NCI-H1417 treated with DMSO at 0.1 percent for 48 hours (cell line): ENCODE measurements around the gene GNAI1.

ENCODE experiments used
- DNase-seq: peaks from one replicate; lab custom pipeline; 2025; lab: John Stamatoyannopoulos, UW

The GNAI1 gene

DNA sequence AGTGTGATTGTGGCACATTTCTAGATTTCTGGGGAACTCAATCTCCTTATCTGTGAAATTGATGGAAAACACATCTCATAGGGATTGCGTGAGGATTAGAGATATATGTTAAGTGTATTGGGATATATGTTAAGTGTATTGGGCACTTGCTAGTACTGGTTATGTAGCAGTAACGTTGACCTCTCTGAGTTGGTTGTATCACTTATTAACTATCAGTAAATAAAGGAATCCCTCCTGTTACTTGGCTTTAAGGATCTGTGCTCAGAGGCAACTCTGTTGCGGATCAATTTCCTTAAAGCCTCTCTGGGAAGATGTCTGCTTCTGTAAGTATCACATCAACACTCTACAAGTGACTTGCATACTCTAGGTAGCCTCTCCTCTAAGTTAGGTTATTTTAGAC is 25.2 kb downstream of the GNAI1 start:
- no peak for DNase-seq

DNA sequence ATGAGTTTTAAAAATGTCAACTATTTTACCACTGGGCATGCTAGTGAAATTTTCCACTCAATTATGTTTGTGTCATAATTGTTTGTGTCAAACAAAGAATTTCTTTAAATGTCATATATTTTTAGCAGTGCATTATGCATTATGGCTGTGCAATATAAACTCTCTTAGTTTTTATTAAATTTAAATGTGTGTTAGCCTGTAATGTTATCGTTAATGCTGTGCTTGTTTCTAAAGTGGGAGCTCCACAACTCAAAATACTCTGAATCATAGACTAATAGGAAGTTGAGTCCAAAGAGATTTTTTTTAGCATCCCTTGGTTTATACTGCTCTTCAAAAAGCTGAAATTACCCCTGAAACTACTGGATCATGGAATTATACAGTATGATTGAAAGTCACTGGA is 26.8 kb downstream of the GNAI1 start:
- DNase-seq = no peak

DNA sequence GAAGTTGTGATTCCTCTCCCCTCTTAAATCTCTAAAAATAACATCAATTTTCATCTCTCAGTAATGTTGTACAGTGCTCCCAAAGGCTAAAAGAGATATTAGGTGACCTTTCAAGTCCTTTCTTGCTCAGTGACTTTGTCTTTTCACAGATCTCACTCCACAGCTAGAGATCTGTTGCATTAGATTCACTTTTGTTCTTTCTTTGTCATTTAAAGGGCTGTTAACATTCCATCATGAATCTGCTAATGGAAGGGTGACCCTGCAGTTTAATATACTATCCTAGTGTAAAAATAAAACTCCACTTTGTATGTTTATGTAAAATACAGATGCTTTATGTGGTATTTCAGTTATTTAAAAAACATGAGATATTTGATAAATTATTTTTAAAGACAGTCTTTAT is 30.5 kb downstream of the GNAI1 start:
- no peak for DNase-seq

DNA sequence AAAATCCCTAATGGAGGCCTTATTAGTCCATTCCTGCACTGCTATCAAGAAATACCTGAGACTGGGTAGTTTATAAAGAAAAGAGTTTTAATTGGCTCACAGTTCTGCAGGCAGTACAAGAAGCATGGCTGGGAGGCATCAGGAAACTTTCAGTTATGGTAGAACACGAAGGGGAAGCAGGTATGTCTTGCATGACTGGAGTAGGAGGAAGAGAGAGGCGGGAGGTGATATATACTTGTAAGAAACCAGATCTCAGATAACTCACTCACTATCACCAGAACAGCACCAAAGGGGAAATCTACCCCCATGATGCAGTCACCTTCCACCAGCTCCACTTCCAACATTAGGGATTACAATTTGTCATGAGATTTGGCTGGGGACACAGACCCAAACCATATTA is 35.8 kb downstream of the GNAI1 start:
- no peak for DNase-seq

DNA sequence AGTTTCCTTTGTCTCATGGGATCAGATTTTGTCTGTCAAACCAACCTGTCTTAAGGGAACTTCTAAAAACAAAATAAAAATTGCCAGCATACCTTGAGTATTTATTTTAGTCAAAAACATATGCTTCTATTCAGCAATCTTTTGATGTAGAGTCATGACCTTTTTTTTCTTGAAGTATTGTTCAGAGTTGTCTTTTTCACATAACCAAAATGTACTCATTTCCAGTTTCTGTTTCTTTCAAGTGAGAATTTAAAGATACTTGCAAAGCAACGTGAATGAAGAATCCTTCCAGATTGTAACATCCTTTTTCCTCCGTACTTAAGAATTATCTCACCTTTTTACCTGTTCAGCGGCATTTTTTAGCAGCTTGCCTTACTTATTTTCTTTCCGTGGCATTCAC is 37.8 kb downstream of the GNAI1 start:
- no peak for DNase-seq

DNA sequence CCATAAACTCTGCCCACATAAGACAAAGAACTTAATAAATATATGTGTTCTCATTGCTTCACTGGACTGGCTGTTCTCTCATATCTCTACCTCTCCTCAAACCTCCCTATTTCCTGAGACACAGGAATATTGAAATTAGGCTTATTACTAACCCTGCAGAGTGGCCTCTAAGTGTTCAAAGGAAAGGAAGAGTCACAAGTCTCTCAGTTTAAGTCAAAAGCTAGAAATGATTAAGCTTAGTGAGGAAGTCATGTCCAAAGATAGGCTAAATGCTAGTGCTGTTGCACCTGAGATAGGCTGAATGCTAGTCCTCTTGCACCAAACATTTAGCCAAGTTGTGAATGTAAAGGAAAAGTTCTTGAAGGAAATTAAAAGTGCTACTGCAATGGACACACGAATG is 41.1 kb downstream of the GNAI1 start:
- DNase-seq = no peak

DNA sequence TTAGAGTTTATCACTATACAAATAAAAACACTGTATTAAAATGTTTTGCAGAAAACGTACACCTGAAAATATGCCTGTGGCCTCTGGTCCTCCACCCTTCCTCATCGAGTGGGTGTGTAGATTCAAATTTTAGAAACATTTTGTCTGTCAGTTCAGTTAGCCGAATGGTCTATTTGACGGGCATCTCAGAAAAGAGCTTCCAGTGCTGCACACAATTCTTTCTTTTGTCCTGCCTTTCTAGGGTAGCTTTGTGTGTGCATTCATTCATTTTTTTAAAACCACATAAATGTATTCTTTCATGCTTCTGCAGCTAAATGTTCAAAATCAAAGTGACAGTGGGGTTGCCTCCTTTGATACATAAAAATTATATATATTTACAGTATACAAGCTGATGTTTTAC is 46.8 kb downstream of the GNAI1 start:
- DNase-seq = no peak

DNA sequence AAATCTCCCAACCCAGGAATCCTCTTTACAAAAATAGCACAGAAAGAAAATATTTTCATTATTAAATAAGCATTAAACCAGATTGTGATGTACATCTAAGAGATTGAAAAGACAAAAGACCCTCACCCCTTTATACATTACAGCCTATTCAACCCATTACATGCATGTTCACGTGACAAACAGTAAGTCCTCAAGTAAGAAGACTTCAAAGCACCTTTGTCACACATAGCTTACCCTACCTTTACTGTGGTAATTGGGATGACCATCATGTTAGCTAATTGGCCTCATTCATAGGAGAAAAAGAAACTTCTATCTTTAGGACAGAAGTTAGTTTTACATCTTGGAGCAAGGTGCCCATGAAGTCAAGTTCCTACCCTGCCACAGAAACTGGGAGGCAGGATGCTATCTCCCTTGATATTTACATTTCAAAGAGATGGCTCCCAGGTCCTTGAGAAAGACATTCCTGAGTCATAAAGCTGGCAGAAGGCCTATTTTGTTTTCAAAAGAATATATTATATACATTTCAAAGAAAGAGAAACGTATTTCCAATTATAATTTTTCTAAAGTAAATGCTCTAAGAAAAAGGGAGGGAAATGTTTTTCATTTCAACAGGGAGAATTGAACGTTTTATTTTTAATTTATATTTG is 48.1 kb downstream of the GNAI1 start:
- DNase-seq = no peak

DNA sequence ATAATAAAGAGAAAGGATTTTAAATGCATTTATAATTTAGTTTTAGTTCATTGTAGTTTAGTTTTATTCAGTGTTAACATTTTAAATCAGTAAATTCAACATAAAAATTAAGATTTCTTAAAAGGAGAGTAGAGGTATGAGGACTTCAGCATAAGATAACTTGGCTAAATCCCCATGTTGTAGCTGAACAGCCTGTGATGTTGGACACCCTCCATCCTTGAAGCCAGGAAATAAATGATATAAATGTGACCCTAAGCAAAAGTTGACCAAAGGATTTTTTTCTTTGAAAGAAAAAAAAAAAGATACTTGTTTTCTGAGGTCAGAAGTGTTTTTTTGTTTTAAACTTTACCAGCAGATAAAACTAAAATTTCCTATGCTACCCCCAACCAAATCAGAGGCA is 48.7 kb downstream of the GNAI1 start:
- no peak for DNase-seq

DNA sequence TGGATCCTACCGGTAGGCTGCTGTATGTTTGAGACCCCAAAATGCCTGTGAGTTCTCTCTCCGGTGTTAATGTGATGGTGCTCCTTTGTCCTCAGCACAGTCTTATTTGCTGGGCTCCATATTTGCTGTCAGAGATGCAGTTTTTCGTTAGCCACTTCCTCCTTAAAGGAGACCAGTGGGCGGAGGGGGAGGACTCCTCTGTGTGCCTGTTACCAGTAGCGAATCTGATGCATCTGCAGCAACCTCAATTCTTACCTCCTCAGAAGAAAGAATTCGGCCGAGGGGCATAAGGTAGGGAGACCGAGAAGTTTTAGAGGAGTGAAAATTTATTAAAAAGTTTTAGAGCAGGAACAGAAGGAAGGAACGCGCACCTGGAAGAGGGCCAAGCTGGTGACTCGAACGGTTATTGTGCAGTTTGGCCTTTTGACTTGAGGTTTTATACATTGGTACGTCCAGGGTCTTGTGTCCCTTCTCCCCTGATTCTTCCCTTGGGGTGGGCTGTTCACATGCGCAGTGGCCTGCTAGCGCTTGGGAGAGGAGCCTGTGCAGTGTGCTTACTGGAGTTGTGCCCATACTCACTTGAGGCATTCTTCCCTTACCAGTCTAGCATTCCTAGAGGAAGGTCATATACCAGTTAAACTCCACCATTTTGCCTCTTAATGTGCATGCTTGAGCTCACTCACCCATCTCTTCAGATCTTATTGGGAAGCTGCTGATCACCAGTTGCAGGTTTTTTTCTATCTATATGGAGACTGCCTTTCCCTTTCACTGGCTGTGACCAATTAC is 49.5 kb downstream of the GNAI1 start:
- DNase-seq = no peak

DNA sequence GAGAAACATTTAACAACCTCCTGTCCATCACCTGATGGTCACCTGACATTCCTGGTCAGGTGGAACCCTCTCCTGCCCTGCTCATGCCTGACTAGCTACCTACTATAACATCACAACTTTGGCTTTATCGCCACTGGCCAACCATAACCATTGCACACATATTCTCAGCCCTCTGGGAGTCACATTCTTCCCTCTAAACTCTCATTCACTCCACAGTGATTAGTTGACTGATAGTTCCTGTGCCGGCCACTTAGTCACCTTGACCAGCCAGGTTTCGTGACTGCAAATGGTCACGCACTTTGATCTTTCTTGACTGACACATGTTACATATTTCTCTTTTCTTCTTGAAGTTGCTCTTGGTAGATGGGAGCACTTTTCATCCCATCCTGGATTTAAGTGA is 50.1 kb downstream of the GNAI1 start:
- no peak for DNase-seq

DNA sequence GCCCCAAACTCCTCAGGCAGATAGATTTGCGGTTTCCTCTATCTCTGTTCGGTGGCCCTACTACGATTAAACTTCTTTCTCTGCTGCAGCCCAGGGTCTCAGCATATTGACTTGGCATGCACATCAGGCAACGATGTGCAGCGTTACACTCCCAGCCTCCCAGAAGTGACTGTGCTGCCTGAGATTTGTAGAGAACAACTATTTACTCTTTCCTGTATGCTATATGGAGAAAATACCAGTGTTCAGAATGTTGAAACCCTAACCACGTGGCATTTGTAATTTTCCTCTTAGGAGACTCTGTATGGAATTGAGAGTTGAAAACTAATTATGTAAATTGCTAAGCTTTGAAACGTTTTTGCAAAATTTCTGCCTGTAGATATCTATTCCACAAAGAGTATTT is 50.9 kb downstream of the GNAI1 start:
- DNase-seq = no peak

DNA sequence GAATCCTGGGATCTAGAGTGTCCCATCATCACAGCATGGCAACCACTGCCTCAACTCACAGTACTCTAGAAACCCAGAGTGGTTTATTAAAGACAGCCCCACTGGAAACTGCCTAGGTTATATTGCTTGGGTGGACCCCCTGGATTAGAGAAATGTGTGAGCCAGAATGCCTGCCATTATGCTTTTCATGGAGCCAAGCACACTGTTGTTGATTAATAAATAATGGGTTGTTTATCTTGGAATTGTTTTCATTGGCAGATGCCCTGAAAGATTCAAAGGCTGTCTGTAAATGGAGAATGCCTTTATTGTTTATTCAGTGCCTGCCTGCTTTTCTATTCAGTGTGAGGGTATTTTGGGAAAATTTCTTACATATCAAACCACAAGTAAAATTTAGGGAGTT is 52.1 kb downstream of the GNAI1 start:
- DNase-seq = no peak

DNA sequence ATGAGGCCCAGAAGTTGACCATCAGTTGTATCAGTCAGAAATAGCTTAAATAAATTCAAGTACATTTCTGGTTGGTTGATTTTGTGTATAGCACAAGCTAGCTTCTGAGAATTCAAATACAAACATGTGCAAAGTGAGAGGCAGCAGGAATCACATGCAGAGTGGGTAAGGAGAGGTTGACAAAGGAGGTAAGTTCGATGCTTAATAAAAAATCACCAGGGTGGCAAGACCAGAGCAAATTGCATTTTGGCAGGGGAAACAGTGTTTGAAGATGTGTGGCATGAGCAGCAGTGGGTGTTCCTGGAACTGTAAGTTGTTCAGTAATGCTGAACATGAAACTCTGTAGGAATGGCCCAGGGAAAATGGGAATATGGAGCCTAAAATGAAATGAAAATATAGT is 52.6 kb downstream of the GNAI1 start:
- no peak for DNase-seq

DNA sequence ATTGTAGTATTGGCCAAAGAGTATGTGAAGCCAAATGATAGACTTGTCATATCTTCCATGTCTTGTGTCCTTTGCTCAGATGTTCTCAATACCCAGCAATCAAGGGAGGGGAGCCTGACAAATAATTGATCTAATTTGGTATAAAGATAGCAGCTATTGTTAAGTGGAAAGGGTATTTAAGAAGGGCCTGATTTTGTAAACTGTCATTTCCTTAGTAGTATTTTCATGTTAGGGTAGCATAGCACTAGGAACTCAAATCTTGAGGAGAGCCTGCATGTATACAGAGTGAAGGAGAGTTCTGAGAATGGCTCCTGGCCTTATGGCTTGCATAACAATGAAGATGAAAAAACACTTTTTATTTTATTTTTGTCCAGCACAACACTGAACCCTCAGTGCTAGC is 53.1 kb downstream of the GNAI1 start:
- DNase-seq = no peak

DNA sequence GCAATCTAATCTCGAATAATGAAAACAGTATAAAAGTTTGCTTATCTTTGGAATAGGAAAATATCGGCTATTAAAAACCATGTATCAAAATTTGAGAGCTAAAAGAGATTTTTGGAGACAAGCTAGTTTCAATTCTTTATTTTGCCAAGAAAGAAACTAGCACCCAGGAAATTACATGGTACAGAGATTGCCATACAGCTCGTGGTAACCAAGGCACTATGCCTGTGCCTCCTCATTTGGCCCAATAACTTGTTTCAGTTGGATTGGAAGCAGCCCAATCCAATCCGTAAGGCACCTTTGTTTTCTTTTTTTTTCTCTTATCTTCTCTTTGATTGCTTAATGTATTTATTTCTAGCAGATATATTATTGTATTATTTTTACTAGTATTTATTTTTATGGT is 55.0 kb downstream of the GNAI1 start:
- DNase-seq = no peak

DNA sequence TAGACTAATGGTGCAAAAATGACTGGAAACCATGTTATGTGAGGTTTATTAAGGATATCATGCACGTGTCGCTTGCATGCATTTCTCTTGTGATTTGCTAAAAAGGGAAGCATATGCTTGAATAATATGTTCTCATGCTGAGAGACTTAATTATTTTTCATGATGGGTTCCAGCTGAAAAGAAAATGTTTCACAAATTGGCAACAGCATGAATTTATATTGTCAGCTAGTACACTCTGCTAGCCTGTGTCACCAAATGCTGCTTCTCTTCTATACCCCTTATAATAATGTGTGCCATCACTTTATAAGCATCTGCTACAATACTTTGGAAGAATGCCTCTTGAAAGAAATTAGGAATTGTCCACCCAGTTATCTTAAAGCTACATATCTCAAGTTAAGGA is 63.0 kb downstream of the GNAI1 start:
- DNase-seq = no peak

DNA sequence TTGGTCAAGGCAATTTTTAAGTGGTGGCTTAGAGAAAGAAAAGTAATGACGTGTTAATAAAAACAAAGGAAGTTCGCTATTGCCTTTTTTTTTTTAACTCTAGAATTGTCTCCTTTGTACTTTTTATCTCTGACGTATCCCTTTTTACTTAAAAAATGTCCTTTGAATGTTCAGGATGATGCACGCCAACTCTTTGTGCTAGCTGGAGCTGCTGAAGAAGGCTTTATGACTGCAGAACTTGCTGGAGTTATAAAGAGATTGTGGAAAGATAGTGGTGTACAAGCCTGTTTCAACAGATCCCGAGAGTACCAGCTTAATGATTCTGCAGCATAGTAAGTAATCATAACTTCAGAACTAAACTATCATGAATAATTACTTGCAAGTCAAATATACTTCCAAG is 64.4 kb downstream of the GNAI1 start:
- DNase-seq = no peak

DNA sequence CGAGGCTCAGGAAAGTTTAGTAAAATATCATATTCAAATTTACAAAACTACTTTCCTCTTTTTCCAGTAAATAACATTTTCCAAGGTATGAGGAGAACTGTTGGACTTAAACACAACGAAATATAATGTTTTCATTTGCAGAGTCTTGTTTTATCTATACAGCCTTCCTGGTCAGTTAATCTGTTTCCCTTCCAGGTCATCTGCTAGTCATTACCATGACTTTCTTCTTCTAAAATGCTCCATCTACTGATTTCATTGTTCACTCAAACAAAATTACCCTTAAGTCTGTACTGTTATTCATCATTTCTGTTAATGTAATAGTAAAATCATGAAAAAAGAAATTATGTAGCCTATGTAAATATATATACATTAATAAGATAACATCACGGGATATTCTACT is 69.8 kb downstream of the GNAI1 start:
- no peak for DNase-seq

DNA sequence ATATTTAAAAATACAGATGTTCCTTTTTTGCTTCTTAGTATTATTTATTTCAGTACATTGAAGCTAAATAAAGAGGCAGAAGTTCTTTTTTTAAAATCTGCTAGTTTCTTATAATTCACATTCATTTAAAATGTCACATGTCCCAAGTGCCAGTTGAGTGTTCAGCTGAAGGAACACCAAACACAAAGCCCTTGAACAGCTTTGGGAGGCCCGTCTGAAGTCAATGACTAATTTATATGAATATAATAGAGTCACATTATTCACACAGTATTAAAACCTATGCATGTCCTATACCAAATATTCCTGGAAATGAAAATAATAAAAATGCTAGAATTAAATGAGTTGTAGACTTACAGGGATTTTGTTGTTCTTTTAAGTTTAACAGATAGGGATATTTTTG is 70.3 kb downstream of the GNAI1 start:
- DNase-seq = no peak

DNA sequence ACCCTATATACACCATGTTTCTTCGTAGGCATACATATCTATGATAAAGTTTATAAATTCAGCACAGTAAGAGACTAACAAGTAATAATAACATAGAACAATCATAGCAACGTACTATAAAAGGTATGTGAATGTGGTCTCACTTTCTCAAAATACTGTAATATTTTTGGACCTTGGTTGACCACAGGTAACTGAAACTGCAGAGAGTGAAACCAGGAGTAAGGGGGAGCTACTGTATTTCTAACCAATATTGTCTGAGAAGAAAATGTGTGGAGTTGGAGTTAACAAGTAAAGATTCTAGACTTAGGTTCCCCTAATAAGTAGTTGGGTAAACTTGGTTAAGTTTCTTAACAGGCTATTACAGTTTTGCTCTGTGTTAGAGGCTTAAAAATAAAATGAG is 72.1 kb downstream of the GNAI1 start:
- DNase-seq = no peak

DNA sequence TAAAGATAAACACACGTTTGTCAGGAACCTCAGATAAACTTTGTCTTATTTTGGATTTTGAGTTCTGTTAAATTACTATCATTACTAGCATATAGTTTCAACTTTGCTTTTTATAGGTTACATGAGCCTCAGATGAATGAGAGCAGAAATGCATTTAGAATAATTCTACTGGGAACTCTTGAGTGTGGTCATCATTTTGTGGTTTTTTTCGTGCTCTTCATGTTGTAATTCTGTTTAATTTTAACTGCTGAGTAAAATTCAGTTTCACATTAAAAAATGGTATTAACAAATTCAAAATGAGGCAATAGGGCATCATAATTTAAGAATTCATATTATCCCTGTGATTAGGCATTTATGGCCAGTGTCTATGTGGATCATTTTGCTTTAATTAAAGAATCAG is 72.9 kb downstream of the GNAI1 start:
- DNase-seq = no peak

DNA sequence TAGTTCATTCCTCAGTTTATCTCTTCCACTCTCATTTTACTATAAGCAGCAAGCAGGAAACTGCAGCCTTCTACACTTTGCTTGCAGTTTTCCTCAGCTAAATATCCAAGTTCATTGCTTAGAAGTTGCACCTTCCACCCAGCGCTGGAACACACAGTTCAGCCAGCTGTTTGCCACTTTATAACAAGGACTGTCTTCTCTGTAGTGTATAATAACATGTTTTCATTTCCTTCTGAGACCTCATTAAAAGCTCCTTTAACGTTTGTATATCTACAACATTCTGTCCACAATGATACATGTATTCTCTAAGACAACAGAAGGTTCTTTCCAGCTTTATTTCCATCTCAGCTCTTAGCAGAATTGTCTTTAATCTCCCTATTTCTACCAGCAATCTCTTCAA is 74.1 kb downstream of the GNAI1 start:
- DNase-seq = no peak

DNA sequence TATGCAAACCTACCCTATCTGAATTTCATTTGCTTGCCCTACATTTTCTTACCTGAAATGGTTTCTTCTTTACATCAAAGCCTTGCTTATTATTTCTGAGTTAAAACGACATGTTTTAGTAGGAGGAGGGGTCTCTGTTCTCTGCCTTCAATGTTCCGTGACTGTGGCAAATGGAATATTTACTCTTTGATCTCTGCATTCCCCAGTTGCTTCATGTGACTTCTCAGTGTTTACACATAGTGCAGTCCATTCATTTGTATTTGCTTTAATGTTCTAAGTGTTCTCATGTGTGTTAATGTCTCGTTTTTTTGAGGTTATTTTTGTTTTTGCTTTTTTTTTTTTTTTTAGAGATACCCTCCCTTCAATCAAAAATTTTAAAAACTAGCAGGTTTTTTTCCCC is 75.8 kb downstream of the GNAI1 start:
- no peak for DNase-seq
